Kidney (tissue), 14 donors: ENCODE data around the gene SHROOM2. TPM values are rescaled to one million over a fixed set of nuclear protein-coding genes. Genes with fewer than 3 reads are reported as not detected.

Experiments
- DNase-seq, 5 donors: peaks; one replicate each; pipeline ENCODE4 v3.0.0-alpha.2; 2013 to 2020
- FAIRE-seq: peaks from 2 replicates; lab custom pipeline; 2012; peaks lifted over from hg19 to GRCh38; lab: Jason Lieb, UNC
- H3K27ac ChIP-seq, 2 donors: one replicate each; pipeline ENCODE4 v1.7.0; 2013; ENCODE audit warnings: low read depth in 2 of 2, low read length in 2 of 2, inconsistent platforms in 1 of 2
- H3K27me3 ChIP-seq: one replicate; pipeline ENCODE4 v1.7.1; 2013; ENCODE audit warnings: low read length, inconsistent platforms; ENCODE audit not compliant: control insufficient read depth, insufficient read depth
- H3K36me3 ChIP-seq, 3 donors: one replicate each; pipeline versions ENCODE4 v1.7.0 to v1.7.1; 2013; ENCODE audit warnings: low read length in 3 of 3, control low read depth in 1 of 3, inconsistent platforms in 1 of 3; ENCODE audit not compliant: insufficient read depth in 3 of 3, control insufficient read depth in 2 of 3
- H3K4me1 ChIP-seq, 3 donors: one replicate each; pipeline versions ENCODE4 v1.7.0 to v1.7.1; 2013; ENCODE audit warnings: low read length in 3 of 3, inconsistent platforms in 1 of 3, low read depth in 1 of 3; ENCODE audit not compliant: control insufficient read depth in 2 of 3, insufficient read depth in 2 of 3
- H3K4me3 ChIP-seq, 3 donors: one replicate each; pipeline versions ENCODE4 v1.7.0 to v1.8.1; 2013; ENCODE audit warnings: low read length in 3 of 3, control low read depth in 1 of 3, inconsistent platforms in 1 of 3
- H3K9ac ChIP-seq, 3 donors: one replicate each; pipeline versions ENCODE4 v1.7.0 to v1.7.1; 2013; ENCODE audit warnings: low read length in 3 of 3, control low read depth in 1 of 3, inconsistent platforms in 1 of 3
- H3K9me3 ChIP-seq, 3 donors: one replicate each; pipeline versions ENCODE4 v1.7.0 to v1.7.1; 2013; ENCODE audit warnings: low read length in 3 of 3, control low read depth in 1 of 3, inconsistent platforms in 1 of 3; ENCODE audit not compliant: control insufficient read depth in 2 of 3, insufficient read depth in 1 of 3
- intact Hi-C: fragments of 100-400 bp; cut with DNase I; formaldehyde crosslinking; loops from one replicate; pipeline ENCODE4 v1.11.1; 2022
- polyA plus RNA-seq: library from polyadenylated mRNA; stranded (reverse); fragments of 350-450 nt; fragmentation: Illumina TruSeq; extraction: RNeasy Lipid Tissue Mini Kit (QIAGEN cat#74804); gene quantifications from one replicate; pipeline ENCODE4 v1.2.3, GENCODE V29; 2014; ENCODE audit warnings: low read depth, low replicate concordance; ENCODE audit not compliant: insufficient read depth
- total RNA-seq: library from RNA; stranded (reverse); fragmentation: NEBNext Ultra II Directional; extraction: Animal tissue kit (Norgen Biotek cat#: 25700); gene quantifications from one replicate; pipeline ENCODE4 v1.2.1, GENCODE V29; 2021
- TF ChIP-seq, protein P1 (sequence below): IDR thresholded peaks from 3 replicates; pipeline ENCODE4 v1.5.1; 2012; ENCODE audit warnings: mild to moderate bottlenecking, moderate library complexity, borderline replicate concordance; ENCODE audit not compliant: insufficient read depth; ENCODE audit errors: extremely low read depth
- donor health status: control.
- donor health status: control.
- donor health status: control.
- donor health status: control.
- donor health status: control.
- donor health status: DM: yes; HTN: yes; CAD: no.
- donor health status: Normal renal cell carcinoma (clear cell type).

Gene SHROOM2
- total and polyA plus RNA-seq, 2 donors from 2014 or later, result 3.5 to 11.8 TPM

DNA sequence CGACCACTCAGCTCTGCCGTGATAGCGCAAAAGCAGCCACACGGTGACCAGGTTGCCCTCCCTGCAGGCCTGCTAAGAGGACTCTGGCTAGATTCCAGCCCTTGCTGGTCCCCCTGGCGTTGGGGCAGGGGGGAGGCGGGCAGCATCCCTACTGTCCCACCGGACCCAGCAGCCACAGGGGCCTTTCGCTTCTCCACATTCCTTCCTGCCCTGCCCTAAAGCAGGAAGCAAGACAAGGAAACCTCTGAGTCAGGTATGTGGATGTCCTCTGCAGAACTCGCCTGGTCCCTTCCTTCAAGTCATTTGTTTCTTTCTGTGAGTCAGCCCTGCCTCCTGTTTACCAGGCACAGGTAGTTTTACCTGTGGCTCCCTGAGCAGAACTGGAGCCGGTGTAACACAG is 120.7 kb downstream of the SHROOM2 start:
- Histone ChIP-seq H3K4me3 (no peak overlapping the region), H3K36me3 (no peaks in the 10 kb centered on the region), H3K9ac (no peak overlapping the region), H3K9me3 (no peaks in the 10 kb centered on the region), H3K27ac (no peak overlapping the region), H3K27me3 (no peaks in the 10 kb centered on the region), H3K4me1 (no peaks in the 10 kb centered on the region)
- intact Hi-C loops, result no loop called here
- FAIRE-seq (no peak), DNase-seq (no peak)
- TF ChIP-seq, protein P1, sequence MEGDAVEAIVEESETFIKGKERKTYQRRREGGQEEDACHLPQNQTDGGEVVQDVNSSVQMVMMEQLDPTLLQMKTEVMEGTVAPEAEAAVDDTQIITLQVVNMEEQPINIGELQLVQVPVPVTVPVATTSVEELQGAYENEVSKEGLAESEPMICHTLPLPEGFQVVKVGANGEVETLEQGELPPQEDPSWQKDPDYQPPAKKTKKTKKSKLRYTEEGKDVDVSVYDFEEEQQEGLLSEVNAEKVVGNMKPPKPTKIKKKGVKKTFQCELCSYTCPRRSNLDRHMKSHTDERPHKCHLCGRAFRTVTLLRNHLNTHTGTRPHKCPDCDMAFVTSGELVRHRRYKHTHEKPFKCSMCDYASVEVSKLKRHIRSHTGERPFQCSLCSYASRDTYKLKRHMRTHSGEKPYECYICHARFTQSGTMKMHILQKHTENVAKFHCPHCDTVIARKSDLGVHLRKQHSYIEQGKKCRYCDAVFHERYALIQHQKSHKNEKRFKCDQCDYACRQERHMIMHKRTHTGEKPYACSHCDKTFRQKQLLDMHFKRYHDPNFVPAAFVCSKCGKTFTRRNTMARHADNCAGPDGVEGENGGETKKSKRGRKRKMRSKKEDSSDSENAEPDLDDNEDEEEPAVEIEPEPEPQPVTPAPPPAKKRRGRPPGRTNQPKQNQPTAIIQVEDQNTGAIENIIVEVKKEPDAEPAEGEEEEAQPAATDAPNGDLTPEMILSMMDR, result no peak

DNA sequence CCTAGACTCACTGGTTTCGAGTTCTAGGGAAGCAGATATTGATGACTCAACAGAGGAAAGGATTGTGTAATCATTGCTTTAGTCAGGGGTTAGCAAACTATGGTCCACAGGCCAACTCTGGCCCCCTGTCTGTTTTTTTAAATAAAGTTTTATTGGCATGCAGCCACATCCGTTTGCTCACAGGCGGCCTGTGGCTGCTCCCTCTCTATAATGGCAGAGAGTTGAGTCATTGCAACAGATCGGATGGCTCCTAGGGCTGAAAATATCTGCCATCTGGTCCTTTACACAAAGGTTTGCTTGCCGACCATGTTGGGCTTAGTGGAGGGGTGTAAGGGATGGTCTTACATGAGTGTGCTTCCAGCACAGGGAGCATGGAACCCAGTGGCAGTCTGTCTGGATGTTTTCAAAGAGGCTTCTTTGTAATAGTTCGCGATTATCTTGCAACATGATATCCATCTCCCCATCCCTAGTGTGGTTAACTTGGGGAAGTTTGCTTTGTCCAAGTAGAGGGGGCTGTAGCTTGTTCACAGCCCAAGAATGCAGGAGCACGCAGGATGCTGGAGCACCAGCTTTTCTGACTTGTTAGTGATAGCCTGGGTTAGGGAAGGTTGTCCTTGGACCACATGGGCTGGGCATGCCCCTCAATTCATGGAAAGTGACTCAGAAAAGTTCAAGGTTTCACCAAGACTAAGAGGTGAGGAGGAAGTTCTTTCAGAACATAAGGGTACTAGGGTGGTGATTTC is 121.6 kb downstream of the SHROOM2 start:
- Histone ChIP-seq H3K9me3 (no peaks in the 10 kb centered on the region), H3K4me3 (no peak overlapping the region), H3K4me1 (no peaks in the 10 kb centered on the region), H3K27me3 (no peaks in the 10 kb centered on the region), H3K36me3 (no peaks in the 10 kb centered on the region), H3K27ac (no peak overlapping the region), H3K9ac (no peak overlapping the region)
- intact Hi-C loops, result no loop called here
- FAIRE-seq, result no peak
- no peak for DNase-seq
- TF ChIP-seq, protein P1, result no peak

DNA sequence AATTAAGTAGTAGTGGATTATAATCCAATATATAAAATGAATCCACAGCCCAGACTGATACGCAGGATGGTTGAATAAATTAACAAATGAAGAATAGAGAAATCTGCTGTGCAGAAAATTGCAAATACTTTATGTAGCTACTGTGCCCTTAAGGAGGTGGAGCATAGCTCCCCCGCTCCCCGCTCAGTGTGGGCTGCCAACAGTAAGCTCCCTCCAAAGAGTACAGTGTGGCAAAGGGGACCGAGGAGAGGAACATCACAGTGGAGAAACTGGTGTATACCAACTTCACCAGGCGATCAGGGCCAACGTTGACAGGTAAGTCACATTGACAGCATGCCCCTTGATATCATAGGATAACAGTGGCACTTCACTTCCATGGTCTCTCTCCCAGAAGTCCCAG is 123.0 kb downstream of the SHROOM2 start:
- no peaks in the 10 kb centered on the region for H3K27me3 ChIP-seq
- H3K4me3 ChIP-seq, result no peak overlapping the region
- no peak overlapping the region for H3K9ac ChIP-seq
- H3K27ac ChIP-seq, result no peak overlapping the region
- no peaks in the 10 kb centered on the region for H3K4me1 ChIP-seq
- no peaks in the 10 kb centered on the region for H3K9me3 ChIP-seq
- DNase-seq (no peak), FAIRE-seq (no peak)
- no peaks in the 10 kb centered on the region for H3K36me3 ChIP-seq
- TF ChIP-seq, protein P1, result no peak
- intact Hi-C loops, result no loop called here

DNA sequence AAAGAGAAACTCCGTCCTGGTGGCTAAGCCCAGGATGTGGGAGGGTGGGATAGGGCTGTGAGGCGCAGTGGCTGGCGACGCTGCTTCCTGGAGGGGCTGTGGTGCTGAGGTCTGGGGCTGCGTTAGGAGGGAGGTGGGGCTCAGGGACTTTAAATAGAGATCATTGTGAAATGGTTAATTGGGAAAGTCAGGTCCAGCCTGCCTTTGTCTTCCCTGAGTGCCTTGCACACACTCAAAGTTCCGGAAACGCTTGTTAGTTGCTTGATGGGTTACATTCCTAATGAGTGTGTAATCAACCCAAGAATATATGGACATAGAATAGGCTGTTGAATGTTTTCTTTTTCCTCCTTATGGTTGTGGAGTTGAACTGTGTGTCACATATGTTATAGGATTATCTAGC is 125.3 kb downstream of the SHROOM2 start:
- FAIRE-seq (no peak), DNase-seq (peak in 3 of 5 donors; percentile 29 to 60 (median 41))
- TF ChIP-seq, protein P1, result no peak
- Histone ChIP-seq H3K4me3 (no peak overlapping the region), H3K27me3 (no peaks in the 10 kb centered on the region), H3K9me3 (no peaks in the 10 kb centered on the region), H3K27ac (no peak overlapping the region), H3K9ac (no peak overlapping the region), H3K4me1 (no peaks in the 10 kb centered on the region), H3K36me3 (no peaks in the 10 kb centered on the region)
- intact Hi-C loops, result no loop called here
